ENCODE data around the gene RNF151. TPM values are rescaled to one million over a fixed set of nuclear protein-coding genes. Genes with fewer than 3 reads are reported as not detected.

RNF151 gene
- total RNA-seq, 2 experiments from 2014 or later: not detected

GRCh38 chr16:1968146-1968953 is 1.7 kb downstream of the RNF151 start:
- Mint-ChIP-seq H3K4me3 (no peak overlapping the region), H3K9me3 (ENCODE audit: low read depth) (no peaks in the 10 kb centered on the region), H3K27me3 (no peaks in the 10 kb centered on the region), H3K36me3 (peaks cover 11% of the 10 kb centered on the region), H3K27ac (no peak overlapping the region), H3K4me1 (peaks cover 36% of the 10 kb centered on the region)
- DNase-seq (no peak), ATAC-seq (no peak)
- CTCF ChIA-PET: no interaction called here

- CTCF ChIA-PET: interaction anchor here (0.7 to 2.0 kb wide), 8 partner anchors 11 to 183 kb away, joined by 3 to 13 read pairs (median 3); partner anchors contain the start of genes GFER, MSRB1 and TRAF7
- DNase-seq: peak; percentile 98
- peak; percentile 92 for ATAC-seq
- Mint-ChIP-seq H3K4me3 (peak within 1 kb of the TSS; percentile 92), H3K9me3 (ENCODE audit: low read depth) (no peaks in the 10 kb centered on the region), H3K27me3 (no peaks in the 10 kb centered on the region), H3K36me3 (peaks cover 2% of the 10 kb centered on the region), H3K4me1 (peaks cover 25% of the 10 kb centered on the region), H3K27ac (peak within 1 kb of the TSS; percentile 98)
These were observed 5.3 kb downstream of the RNF151 start, which contains the start of gene TBL3 for GRCh38 chr16:1971796-1972489. TBL3 (plus strand) TSS chr16:1972053; CDS start chr16:1972165, 112 bp downstream.

- no peak for DNase-seq
- Mint-ChIP-seq H3K4me3 (peak overlapping the region; percentile 92), H3K27me3 (no peaks in the 10 kb centered on the region)
These were observed 5.8 kb downstream of the RNF151 start for GRCh38 chr16:1972490-1972877.

GRCh38 chr16:1973461-1974156 is 7.0 kb downstream of the RNF151 start:
- ATAC-seq: no peak
- peaks cover 5% of the 10 kb centered on the region for H3K36me3 Mint-ChIP-seq
- CTCF ChIA-PET: interaction anchor here (1.1 kb wide), 1 partner anchor 49 kb away, joined by 3 read pairs; no protein-coding TSS in a partner anchor
- H3K27me3 Mint-ChIP-seq: no peaks in the 10 kb centered on the region
- H3K27ac Mint-ChIP-seq: no peak overlapping the region
- no peak overlapping the region for H3K4me3 Mint-ChIP-seq
- DNase-seq: no peak
- peaks cover 25% of the 10 kb centered on the region for H3K4me1 Mint-ChIP-seq
- H3K9me3 Mint-ChIP-seq (ENCODE audit: low read depth): no peaks in the 10 kb centered on the region

More at GRCh38 chr16:1972490-1972877, 5.8 kb downstream of the RNF151 start:
- Mint-ChIP-seq H3K4me1 (peaks cover 25% of the 10 kb centered on the region), H3K27ac (peak overlapping the region; percentile 98), H3K9me3 (ENCODE audit: low read depth) (no peaks in the 10 kb centered on the region), H3K36me3 (peaks cover 3% of the 10 kb centered on the region)
- CTCF ChIA-PET: interaction anchor here (0.9 to 2.0 kb wide), 5 partner anchors 11 to 50 kb away, joined by 3 to 13 read pairs (median 3); partner anchors contain the start of genes GFER and MSRB1
- peak; percentile 6 for ATAC-seq

- Mint-ChIP-seq H3K36me3 (peaks cover 5% of the 10 kb centered on the region), H3K4me1 (peaks cover 25% of the 10 kb centered on the region), H3K4me3 (no peak overlapping the region)
These were observed 7.8 kb downstream of the RNF151 start for GRCh38 chr16:1974157-1975070.

GRCh38 chr16:1975432-1976215 is 9.0 kb downstream of the RNF151 start:
- CTCF ChIA-PET: interaction anchor here (0.5 kb wide), 1 partner anchor 175 kb away, joined by 3 read pairs; no protein-coding TSS in a partner anchor
- H3K4me3 Mint-ChIP-seq: no peak overlapping the region
- H3K36me3 Mint-ChIP-seq: peaks cover 5% of the 10 kb centered on the region
- ATAC-seq: no peak
- H3K4me1 Mint-ChIP-seq: peaks cover 21% of the 10 kb centered on the region
- H3K27me3 Mint-ChIP-seq: peaks cover 12% of the 10 kb centered on the region
- H3K27ac Mint-ChIP-seq: no peak overlapping the region
- no peak for DNase-seq
- no peaks in the 10 kb centered on the region for H3K9me3 Mint-ChIP-seq (ENCODE audit: low read depth)

More at GRCh38 chr16:1974157-1975070, 7.8 kb downstream of the RNF151 start:
- DNase-seq (no peak), ATAC-seq (no peak)
- H3K27ac Mint-ChIP-seq: no peak overlapping the region
- CTCF ChIA-PET: no interaction called here
- H3K27me3 Mint-ChIP-seq: peaks cover under 1% of the 10 kb centered on the region
- H3K9me3 Mint-ChIP-seq (ENCODE audit: low read depth): no peaks in the 10 kb centered on the region

- no peak for DNase-seq
- peaks cover 16% of the 10 kb centered on the region for H3K4me1 Mint-ChIP-seq
- no peaks in the 10 kb centered on the region for H3K9me3 Mint-ChIP-seq (ENCODE audit: low read depth)
- CTCF ChIA-PET: interaction anchor here (0.5 kb wide), 1 partner anchor 174 kb away, joined by 3 read pairs; no protein-coding TSS in a partner anchor
- H3K36me3 Mint-ChIP-seq: peaks cover 5% of the 10 kb centered on the region
- no peak overlapping the region for H3K4me3 Mint-ChIP-seq
- ATAC-seq: no peak
- H3K27me3 Mint-ChIP-seq: peaks cover 18% of the 10 kb centered on the region
- H3K27ac Mint-ChIP-seq: no peak overlapping the region
These were observed 9.5 kb downstream of the RNF151 start for GRCh38 chr16:1976216-1976520.

- peaks cover 10% of the 10 kb centered on the region for H3K4me1 Mint-ChIP-seq
- no peaks in the 10 kb centered on the region for H3K9me3 Mint-ChIP-seq (ENCODE audit: low read depth)
- H3K27me3 Mint-ChIP-seq: peaks cover 28% of the 10 kb centered on the region
- no peak overlapping the region for H3K27ac Mint-ChIP-seq
- CTCF ChIA-PET: no interaction called here
- no peak for DNase-seq
- H3K4me3 Mint-ChIP-seq: no peak overlapping the region
- no peak for ATAC-seq
- H3K36me3 Mint-ChIP-seq: peaks cover 5% of the 10 kb centered on the region
These were observed 10.6 kb downstream of the RNF151 start for GRCh38 chr16:1976951-1977874.

GRCh38 chr16:1977875-1978268 is 11.2 kb downstream of the RNF151 start:
- CTCF ChIA-PET: no interaction called here
- ATAC-seq (no peak), DNase-seq (no peak)
- Mint-ChIP-seq H3K36me3 (peaks cover 5% of the 10 kb centered on the region), H3K4me3 (no peak overlapping the region), H3K27ac (no peak overlapping the region), H3K27me3 (peaks cover 35% of the 10 kb centered on the region), H3K4me1 (peaks cover 6% of the 10 kb centered on the region), H3K9me3 (ENCODE audit: low read depth) (no peaks in the 10 kb centered on the region)

- H3K4me3 Mint-ChIP-seq: no peak overlapping the region
- CTCF ChIA-PET: no interaction called here
- no peak for DNase-seq
- H3K9me3 Mint-ChIP-seq (ENCODE audit: low read depth): no peaks in the 10 kb centered on the region
- H3K36me3 Mint-ChIP-seq: peaks cover 5% of the 10 kb centered on the region
- ATAC-seq: no peak
- no peak overlapping the region for H3K27ac Mint-ChIP-seq
- H3K27me3 Mint-ChIP-seq: peaks cover 39% of the 10 kb centered on the region
- H3K4me1 Mint-ChIP-seq: no peaks in the 10 kb centered on the region
These were observed 11.9 kb downstream of the RNF151 start for GRCh38 chr16:1978476-1979120.
